GM10266 (cell line): ENCODE results near the gene BRIP1.
"Not testable (repeated sequence)": the region's sequence is repeated elsewhere in the genome, so short reads cannot be mapped to it uniquely, and the experiment has no call there.

Experiments
- DNase-seq: peaks from one replicate; pipeline ENCODE4 v3.0.0; 2012; ENCODE audit errors: extremely low spot score
- TF ChIP-seq, protein P1 (sequence below): IDR thresholded peaks from 2 replicates; pipeline ENCODE4 v1.5.1; 2012; ENCODE audit warnings: mild to moderate bottlenecking, low read depth; ENCODE audit not compliant: control insufficient read depth, insufficient read depth; ENCODE audit errors: missing control alignments

The BRIP1 gene

DNA sequence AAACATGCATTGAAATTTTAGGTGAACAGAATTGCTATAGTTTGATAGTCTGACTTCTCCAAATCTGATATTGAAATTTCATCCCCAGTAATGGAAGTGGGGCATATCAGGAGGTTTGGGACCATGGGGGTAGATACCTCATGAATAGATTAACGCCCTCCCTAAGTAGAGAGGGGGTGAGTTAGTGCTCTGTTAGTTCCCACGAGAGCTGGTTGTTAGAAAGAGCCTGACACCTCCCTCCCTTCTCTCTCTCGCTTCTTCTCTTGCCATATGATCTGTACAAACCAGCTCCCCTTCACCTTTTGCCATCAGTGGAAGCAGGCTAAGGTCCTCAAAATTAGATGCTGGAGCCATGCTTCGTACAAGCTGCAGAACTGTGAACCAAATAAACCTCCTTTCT lies 78.8 kb downstream of the BRIP1 start:
- DNase-seq, result no peak
- TF ChIP-seq, protein P1, sequence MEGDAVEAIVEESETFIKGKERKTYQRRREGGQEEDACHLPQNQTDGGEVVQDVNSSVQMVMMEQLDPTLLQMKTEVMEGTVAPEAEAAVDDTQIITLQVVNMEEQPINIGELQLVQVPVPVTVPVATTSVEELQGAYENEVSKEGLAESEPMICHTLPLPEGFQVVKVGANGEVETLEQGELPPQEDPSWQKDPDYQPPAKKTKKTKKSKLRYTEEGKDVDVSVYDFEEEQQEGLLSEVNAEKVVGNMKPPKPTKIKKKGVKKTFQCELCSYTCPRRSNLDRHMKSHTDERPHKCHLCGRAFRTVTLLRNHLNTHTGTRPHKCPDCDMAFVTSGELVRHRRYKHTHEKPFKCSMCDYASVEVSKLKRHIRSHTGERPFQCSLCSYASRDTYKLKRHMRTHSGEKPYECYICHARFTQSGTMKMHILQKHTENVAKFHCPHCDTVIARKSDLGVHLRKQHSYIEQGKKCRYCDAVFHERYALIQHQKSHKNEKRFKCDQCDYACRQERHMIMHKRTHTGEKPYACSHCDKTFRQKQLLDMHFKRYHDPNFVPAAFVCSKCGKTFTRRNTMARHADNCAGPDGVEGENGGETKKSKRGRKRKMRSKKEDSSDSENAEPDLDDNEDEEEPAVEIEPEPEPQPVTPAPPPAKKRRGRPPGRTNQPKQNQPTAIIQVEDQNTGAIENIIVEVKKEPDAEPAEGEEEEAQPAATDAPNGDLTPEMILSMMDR, result no peak

DNA sequence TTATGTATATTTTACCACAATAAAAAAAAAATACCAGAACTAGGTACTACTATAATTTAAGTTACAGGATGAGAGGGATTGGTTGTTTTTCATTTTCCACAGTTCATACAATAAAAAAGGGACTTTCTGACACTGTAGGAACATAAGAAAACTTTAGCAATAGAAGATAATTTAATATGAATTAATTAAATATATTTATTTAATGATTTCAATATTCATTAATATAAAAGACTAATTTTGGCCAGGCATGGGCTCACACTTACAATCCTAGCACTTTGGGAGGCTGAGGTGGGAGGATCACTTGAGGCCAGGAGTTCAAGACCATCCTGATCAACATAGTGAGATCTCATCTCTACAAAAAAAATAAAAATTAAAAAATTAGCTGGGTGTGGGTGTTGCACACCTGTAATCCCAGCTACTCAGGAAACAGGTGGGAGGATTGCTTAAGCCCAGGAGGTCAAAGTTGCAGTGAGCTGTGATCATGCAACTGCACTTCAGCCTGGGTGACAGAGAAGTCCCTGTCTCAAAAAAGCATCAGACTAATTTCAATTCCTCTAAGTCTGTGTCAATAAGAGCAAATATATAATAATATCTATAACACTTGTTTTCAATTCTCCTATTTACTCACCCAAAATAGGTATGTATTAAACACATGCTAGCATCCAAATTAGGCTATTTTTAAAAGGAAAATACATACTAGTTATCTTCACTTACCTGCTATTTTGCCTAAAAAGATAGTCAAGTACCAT lies 79.6 kb downstream of the BRIP1 start:
- TF ChIP-seq, protein P1, result no peak

DNA sequence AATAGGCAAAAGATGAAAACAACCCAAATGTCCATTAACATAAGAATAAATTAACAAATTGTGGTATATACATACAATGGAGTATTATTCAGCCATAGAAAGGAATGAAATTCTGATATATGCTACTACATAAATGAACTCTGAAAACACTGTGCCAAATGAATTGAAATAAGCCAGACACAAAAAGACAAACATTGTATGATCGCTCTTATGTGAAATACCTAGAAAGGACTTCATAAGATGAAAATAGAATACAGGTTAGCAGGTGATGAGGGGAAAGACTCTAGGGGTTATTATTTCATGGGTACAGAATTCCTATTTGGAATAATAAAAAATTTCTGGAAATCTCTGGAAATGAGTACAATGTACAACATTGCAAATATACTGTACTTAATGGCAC lies 80.2 kb downstream of the BRIP1 start:
- no peak for DNase-seq
- TF ChIP-seq, protein P1, result no peak

More for the DNA sequence above, 79.6 kb downstream of the BRIP1 start:
- DNase-seq, result no peak

DNA sequence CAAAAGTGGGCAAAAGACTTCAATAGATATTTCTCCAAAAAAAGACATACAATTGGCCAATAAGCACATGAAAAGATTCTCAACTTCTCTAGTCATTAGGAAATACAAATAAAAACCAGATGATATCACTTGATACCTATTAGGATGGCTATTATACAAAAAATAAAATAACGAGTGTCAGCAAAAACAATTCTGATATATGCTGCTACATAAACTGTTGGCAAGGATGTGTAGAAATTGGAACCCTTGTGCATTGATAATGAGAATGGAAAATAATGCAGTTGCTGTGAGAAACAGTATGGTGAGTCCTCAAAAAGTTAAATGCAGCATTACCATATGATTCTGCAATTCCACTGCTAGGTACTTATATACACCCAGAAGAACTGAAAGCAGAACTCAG lies 80.6 kb downstream of the BRIP1 start:
- no peak for DNase-seq
- TF ChIP-seq, protein P1, result no peak

DNA sequence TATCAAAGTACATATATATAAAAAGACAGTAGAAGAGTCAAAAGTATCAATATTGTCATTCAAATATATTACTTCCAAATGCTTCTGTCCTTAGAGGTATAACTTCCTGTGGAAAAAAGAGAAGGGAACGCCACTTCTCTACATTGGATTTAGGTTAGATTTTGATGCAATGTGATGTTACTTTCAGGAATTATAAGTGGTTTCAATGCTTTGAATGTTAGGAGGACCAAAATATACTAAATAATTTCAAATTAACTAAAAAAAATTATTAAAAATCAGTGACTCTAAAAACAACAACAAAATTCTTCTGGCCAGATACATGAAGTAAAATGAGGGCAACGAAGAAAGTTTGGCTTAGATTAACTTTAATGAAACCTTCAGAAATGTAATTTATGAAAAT lies 88.0 kb downstream of the BRIP1 start:
- no peak for DNase-seq
- TF ChIP-seq, protein P1, result no peak

DNA sequence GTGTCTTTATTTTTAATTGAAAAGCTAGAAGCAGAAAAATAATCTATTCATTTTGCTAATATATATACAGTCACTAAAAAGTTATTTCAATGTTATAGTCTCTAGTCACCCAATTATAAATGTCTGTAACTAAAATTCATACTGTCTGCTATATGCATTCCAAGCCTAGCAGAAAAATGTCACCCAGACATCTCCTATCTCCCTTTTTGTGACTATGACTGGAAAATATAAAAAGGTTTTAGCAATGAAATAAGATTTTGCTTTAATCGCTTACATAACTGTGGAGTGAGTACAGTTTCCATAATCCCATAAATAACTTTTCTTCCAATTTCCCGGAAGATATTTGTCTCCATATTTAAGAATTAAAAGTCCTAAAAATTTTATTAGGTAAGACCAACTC lies 88.6 kb downstream of the BRIP1 start:
- DNase-seq, result no peak
- TF ChIP-seq, protein P1, result no peak

DNA sequence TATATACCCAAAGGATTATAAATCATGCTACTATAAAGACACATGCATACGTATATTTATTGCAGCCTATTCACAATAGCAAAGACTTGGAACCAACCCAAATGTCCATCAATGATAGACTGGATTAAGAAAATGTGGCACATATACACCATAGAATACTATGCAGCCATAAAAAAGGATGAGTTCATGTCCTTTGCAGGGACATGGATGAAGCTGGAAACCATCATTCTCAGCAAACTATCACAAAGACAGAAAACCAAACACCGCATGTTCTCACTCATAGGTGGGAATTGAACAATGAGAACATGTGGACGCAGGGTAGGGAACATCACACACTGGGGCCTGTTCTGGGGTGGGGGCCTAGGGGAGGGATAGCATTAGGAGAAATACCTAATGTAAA lies 89.2 kb downstream of the BRIP1 start:
- DNase-seq, result not testable (repeated sequence)
